Stimulated activated CD4-positive, alpha-beta T cell treated with anti-CD3 and anti-CD28 coated beads, TNF-alpha, amount 100 ng/mL, for 48 hours (primary cell): ENCODE data around the gene GET4.
"Not testable (repeated sequence)": the region's sequence is repeated elsewhere in the genome, so short reads cannot be mapped to it uniquely, and the experiment has no call there.

Experiments
- DNase-seq, 3 donors: peaks; one replicate each; pipeline ENCODE4 v3.0.0-alpha.2; 2020; ENCODE audit warnings: low read depth in 3 of 3

Gene GET4

GRCh38 chr7:845731-846130 is 30.6 kb upstream of the GET4 start:
- DNase-seq, result no peak

- DNase-seq, result not testable (repeated sequence)
These were observed 29.2 kb upstream of the GET4 start for GRCh38 chr7:846958-847650.

GRCh38 chr7:847728-848127 is 28.6 kb upstream of the GET4 start:
- DNase-seq, result not testable (repeated sequence)

GRCh38 chr7:849145-849544 is 27.2 kb upstream of the GET4 start:
- DNase-seq, result no peak

- no peak for DNase-seq
These were observed 26.6 kb upstream of the GET4 start for GRCh38 chr7:849781-850180.

- DNase-seq, result no peak
These were observed 25.1 kb upstream of the GET4 start for GRCh38 chr7:851204-851603.

GRCh38 chr7:853366-854117 is 22.8 kb upstream of the GET4 start:
- DNase-seq, result no peak

GRCh38 chr7:854118-854775 is 22.1 kb upstream of the GET4 start:
- no peak for DNase-seq

- DNase-seq, result no peak
These were observed 20.5 kb upstream of the GET4 start for GRCh38 chr7:855686-856369.

- no peak for DNase-seq
These were observed 19.8 kb upstream of the GET4 start for GRCh38 chr7:856444-857095.

GRCh38 chr7:857661-858060 is 18.7 kb upstream of the GET4 start:
- no peak for DNase-seq

- DNase-seq, result no peak
These were observed 16.9 kb upstream of the GET4 start for GRCh38 chr7:859359-860030.

- no peak for DNase-seq
These were observed 16.2 kb upstream of the GET4 start for GRCh38 chr7:860149-860548.

- DNase-seq, result no peak
These were observed 15.1 kb upstream of the GET4 start for GRCh38 chr7:861222-861621.

GRCh38 chr7:862157-862556 is 14.2 kb upstream of the GET4 start:
- no peak for DNase-seq

GRCh38 chr7:863106-863505 is 13.2 kb upstream of the GET4 start:
- no peak for DNase-seq

- no peak for DNase-seq
These were observed 10.4 kb upstream of the GET4 start for GRCh38 chr7:865921-866320.

- DNase-seq, result no peak
These were observed 9.4 kb upstream of the GET4 start for GRCh38 chr7:867001-867405.

- no peak for DNase-seq
These were observed 8.8 kb upstream of the GET4 start for GRCh38 chr7:867406-868188.

GRCh38 chr7:868189-868486 is 8.2 kb upstream of the GET4 start:
- no peak for DNase-seq

- no peak for DNase-seq
These were observed 7.0 kb upstream of the GET4 start for GRCh38 chr7:869348-869747.
